Effector memory CD4-positive, alpha-beta T cell (primary cell): ENCODE data around the gene CCT4.
A peak's percentile ranks its signal among the peaks of the same experiment; 100 is the strongest.
"Not testable (repeated sequence)": the region's sequence is repeated elsewhere in the genome, so short reads cannot be mapped to it uniquely, and the experiment has no call there.

ENCODE experiments used
- DNase-seq, 3 donors: peaks; one replicate each; pipeline ENCODE4 v3.0.0-alpha.2; 2020
- H3K27ac ChIP-seq: 2 replicates; pipeline ENCODE4 v1.7.0; 2013; ENCODE audit warnings: mild to moderate bottlenecking, low read length, moderate library complexity; ENCODE audit not compliant: insufficient read depth, poor library complexity, severe bottlenecking
- H3K27me3 ChIP-seq: replicated peaks from 2 replicates; pipeline ENCODE4 v1.7.0; 2013; ENCODE audit warnings: mild to moderate bottlenecking, low read length; ENCODE audit not compliant: insufficient read depth, control insufficient read depth, poor library complexity, severe bottlenecking
- H3K36me3 ChIP-seq: 2 replicates; pipeline ENCODE4 v1.7.0; 2013; ENCODE audit warnings: mild to moderate bottlenecking, low read length, moderate library complexity; ENCODE audit not compliant: control insufficient read depth, insufficient read depth
- H3K4me1 ChIP-seq: 2 replicates; pipeline ENCODE4 v1.7.0; 2013; ENCODE audit warnings: low read length, mild to moderate bottlenecking; ENCODE audit not compliant: control insufficient read depth, insufficient read depth, poor library complexity, severe bottlenecking
- H3K4me3 ChIP-seq: 2 replicates; pipeline ENCODE4 v1.7.0; 2013; ENCODE audit warnings: low read length, low read depth, mild to moderate bottlenecking; ENCODE audit not compliant: insufficient read depth, poor library complexity, severe bottlenecking
- H3K9me3 ChIP-seq: 2 replicates; pipeline ENCODE4 v1.7.0; 2013; ENCODE audit warnings: mild to moderate bottlenecking, low read length, moderate library complexity; ENCODE audit not compliant: control insufficient read depth
- total RNA-seq, 3 donors: gene quantifications; one replicate each; lab custom pipeline; 2026; lab: John Stamatoyannopoulos, UW

The CCT4 gene, protein sequence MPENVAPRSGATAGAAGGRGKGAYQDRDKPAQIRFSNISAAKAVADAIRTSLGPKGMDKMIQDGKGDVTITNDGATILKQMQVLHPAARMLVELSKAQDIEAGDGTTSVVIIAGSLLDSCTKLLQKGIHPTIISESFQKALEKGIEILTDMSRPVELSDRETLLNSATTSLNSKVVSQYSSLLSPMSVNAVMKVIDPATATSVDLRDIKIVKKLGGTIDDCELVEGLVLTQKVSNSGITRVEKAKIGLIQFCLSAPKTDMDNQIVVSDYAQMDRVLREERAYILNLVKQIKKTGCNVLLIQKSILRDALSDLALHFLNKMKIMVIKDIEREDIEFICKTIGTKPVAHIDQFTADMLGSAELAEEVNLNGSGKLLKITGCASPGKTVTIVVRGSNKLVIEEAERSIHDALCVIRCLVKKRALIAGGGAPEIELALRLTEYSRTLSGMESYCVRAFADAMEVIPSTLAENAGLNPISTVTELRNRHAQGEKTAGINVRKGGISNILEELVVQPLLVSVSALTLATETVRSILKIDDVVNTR
- total RNA-seq = 90.5 to 115 (median 105) reads per million in 3 donors

DNA sequence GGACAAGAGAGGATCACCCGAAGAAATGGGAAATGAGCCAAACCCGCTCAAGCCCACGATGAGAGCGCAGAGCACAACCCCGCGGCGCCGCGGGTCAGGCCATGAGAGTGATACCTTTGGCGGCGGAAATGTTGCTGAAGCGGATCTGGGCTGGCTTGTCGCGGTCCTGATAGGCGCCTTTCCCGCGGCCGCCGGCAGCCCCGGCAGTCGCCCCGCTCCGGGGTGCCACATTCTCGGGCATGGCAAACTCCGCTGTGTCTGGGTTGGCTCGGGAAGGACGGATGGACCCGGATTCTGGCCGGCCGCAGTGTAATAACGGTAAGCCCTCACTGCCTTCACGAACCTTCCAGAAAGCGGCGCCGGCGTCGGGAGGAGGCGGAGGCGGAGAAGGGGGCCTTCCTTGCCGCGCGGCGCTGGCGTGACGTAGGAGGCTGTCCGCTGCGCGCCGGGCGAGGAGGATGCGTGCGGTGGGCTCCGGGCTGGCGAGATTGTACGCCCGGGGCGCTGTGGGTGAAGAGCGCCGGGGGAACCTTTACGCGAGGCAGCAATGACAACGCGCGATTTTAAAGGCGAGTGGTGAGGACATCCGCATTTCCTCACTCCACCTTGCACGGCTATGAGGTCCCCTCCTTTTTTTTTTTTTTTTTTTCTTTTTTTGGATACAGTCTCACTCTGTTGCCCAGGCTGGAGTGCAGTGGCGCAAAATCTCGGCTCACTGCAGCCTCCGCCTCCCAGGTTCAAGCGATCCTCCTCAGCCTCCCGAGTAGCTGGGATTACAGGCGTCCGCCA lies at the start of gene CCT4:
Gene CCT4, minus strand, starts transcription at position 390 of the 789 bp plus-strand sequence. Its CDS starts 149 bp downstream, at position 241.
- Histone ChIP-seq H3K27me3 (no peaks in the 10 kb centered on the region), H3K4me3 (peak within 1 kb of the TSS; percentile 91), H3K9me3 (no peaks in the 10 kb centered on the region), H3K36me3 (peaks cover 14% of the 10 kb centered on the region), H3K27ac (peak within 1 kb of the TSS; percentile 97), H3K4me1 (peaks cover 10% of the 10 kb centered on the region)
- DNase-seq = peak; percentile 79 to 84 (median 83)

DNA sequence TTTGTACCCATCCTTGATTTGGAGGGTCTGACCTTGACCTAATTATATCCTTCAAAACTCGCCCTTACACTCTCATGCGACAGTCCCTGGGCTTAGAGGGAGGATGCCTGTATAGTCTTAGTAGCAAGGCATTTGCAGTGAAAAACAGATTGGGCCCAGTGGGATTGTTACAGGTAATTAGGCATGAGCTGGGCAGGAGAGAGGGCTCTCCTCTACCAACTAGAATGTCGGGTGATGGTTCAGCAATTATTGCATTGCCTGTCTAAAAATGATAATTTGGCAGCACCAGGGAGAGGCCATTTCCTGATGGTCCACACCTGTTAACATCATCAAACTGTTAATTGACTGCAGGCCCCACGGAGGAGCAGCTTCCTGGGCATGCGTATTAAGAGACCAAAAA lies 49.4 kb upstream of the CCT4 start:
- Histone ChIP-seq H3K4me1 (no peaks in the 10 kb centered on the region), H3K9me3 (no peaks in the 10 kb centered on the region), H3K36me3 (no peaks in the 10 kb centered on the region), H3K27me3 (no peaks in the 10 kb centered on the region), H3K4me3 (no peak overlapping the region), H3K27ac (no peak overlapping the region)
- DNase-seq = no peak

DNA sequence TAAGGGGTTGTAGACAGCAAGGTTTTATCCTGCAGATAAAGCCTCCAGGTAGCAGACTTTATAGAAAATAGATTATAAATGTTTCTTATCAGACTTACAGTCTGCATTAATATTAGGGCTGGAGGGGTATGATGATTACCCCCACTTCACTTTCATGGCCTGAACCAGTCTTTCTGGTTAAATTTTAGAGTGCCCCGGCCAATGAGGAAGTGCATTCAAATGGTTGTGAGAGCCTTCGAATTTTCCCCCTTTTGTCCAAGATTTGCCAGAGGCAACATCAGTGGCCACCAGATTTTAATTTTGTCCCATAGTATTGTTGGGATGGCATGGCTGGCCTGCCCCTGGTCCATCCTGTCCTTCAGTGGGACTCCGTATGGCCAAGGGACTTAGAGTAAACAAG lies 48.6 kb upstream of the CCT4 start:
- DNase-seq = no peak
- H3K27me3 ChIP-seq = no peaks in the 10 kb centered on the region
- no peak overlapping the region for H3K27ac ChIP-seq
- no peak overlapping the region for H3K4me3 ChIP-seq
- no peaks in the 10 kb centered on the region for H3K36me3 ChIP-seq
- H3K4me1 ChIP-seq = no peaks in the 10 kb centered on the region
- no peaks in the 10 kb centered on the region for H3K9me3 ChIP-seq

DNA sequence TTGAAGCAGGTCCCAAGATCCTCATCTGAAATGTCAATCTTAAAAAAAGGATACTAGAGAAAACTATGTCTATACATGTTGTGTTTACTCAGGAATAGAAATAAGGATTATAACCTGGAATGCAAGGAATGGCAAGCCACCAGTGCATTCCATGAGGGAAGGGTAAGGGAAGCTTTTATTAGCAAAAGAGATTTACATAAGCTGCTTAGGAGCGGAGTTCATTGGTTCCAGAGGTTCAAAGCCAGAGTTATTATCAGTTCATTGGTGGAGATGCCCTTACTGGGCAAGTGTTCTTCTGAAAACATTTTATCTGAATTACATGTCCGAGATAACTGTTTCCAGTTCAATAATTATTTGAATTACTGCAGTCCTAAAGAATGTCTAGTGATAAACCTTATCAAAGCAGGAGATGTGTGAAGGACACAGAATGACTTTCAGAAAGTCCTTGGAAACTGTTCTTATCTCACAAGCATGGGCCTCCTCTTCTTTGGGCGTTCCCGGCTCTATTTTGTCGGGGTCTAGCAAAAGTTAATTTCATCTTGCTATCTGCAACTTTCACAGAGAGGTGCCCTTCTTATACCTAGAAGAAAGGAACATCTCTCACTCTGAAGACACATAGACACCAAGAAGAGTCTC lies 40.5 kb upstream of the CCT4 start:
- no peak overlapping the region for H3K4me3 ChIP-seq
- H3K4me1 ChIP-seq = no peaks in the 10 kb centered on the region
- H3K9me3 ChIP-seq = no peaks in the 10 kb centered on the region
- no peaks in the 10 kb centered on the region for H3K36me3 ChIP-seq
- no peak for DNase-seq
- H3K27me3 ChIP-seq = no peaks in the 10 kb centered on the region
- H3K27ac ChIP-seq = no peak overlapping the region

DNA sequence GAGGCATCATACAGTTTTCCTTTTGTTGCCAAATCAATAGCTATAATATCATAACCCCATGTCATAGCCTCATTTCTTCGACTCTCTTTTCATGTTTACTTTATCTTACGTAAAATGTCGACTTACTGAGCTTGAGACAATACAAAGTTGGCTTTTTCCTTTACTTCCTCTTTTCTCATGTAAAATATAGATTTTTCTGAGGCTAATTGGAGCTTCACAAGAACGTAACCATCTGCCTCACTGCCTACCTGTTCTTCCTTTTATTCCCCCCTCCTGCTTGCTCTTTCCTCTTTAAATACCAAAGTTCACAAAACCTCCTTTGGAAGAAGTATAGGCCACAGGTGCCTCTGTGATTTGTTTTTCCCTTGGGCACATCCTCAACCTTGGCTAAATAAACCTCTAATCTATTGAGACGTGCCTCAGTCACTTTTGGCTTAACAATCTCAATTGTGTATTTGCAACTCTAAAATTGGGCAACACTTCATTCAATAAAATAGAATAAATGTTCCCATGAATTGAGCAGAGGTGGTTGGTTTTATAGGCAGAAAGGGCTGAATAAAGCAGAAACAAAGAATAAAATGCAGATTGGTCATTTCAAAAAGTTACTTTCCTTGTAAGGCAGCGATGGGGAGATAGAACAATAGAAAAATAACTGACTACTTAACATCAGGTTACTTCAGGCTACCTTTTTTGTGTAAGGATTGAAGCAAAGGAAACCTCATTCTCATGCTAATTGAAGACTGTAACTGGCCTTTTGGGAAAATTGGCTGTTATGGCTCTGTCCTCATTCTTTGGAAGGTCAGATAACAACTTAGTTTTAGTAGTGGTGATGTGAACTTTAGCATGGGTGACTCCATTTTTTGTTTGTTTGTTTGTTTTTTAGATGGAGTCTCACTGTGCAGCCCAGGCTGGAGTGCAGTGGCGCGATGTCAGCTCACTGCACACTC lies 38.3 kb upstream of the CCT4 start:
- no peaks in the 10 kb centered on the region for H3K4me1 ChIP-seq
- H3K4me3 ChIP-seq = no peak overlapping the region
- no peak overlapping the region for H3K27ac ChIP-seq
- H3K9me3 ChIP-seq = no peaks in the 10 kb centered on the region
- no peak for DNase-seq
- no peaks in the 10 kb centered on the region for H3K27me3 ChIP-seq
- no peaks in the 10 kb centered on the region for H3K36me3 ChIP-seq

DNA sequence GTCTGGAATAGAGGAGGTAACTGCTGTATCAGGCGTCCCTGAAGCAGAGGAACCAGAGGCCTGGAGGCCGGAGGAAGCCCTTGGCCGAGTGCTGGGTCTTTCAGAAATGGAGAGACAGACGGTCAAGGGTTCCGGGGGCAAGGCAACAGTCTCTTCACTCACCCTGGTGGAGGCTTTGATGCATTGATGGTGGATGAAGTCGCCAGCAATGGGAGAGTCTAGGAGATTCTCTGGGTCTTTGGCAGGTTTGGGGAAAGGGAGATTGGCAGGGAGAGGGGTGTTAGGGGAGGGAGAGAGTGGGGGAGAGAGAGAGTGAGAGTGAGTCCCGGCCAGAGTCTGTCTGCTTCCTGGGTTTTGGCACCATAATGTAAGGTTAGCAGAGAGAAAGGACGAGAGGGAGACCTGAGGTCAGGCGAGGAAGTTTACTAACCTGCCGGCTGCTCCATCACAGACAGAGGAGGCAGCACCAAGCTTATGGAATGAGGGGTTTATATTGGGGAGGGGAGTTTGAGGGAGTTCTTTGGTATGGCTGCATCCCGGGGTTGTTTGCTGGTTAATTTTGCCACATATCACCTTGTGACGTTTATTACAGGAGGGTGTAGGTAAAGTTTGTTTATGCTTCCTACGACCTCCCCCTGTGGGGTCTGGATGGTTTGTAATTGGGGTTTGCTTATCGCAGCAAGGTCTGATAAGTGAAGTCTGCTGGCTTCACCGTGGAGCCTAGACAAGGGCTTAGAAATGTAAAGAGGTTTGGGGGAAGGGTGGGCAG lies 36.6 kb upstream of the CCT4 start:
- no peaks in the 10 kb centered on the region for H3K27me3 ChIP-seq
- no peaks in the 10 kb centered on the region for H3K36me3 ChIP-seq
- no peak for DNase-seq
- no peak overlapping the region for H3K4me3 ChIP-seq
- no peaks in the 10 kb centered on the region for H3K9me3 ChIP-seq
- H3K4me1 ChIP-seq = no peaks in the 10 kb centered on the region
- H3K27ac ChIP-seq = no peak overlapping the region

DNA sequence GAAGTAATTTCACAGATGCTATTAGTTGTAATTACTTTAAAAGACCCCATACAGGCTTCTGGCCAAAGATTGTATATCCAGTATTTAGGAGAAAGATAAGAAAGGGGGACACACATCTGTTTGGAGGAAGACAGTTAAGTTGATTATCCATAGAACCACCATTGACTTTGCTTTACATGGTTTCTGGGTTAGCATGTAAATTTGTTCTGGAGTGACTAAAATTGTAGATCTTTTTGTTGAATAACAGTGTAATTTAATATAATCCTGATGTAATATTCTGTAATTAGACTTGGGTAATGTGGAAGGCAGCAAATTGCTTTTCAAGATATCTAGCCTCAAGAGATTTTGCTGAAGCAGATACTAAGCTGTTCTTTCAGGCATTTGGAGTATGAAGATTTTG lies 34.3 kb upstream of the CCT4 start:
- H3K27me3 ChIP-seq = no peaks in the 10 kb centered on the region
- DNase-seq = no peak
- no peaks in the 10 kb centered on the region for H3K9me3 ChIP-seq
- H3K36me3 ChIP-seq = no peaks in the 10 kb centered on the region
- no peak overlapping the region for H3K27ac ChIP-seq
- H3K4me3 ChIP-seq = no peak overlapping the region
- no peaks in the 10 kb centered on the region for H3K4me1 ChIP-seq

DNA sequence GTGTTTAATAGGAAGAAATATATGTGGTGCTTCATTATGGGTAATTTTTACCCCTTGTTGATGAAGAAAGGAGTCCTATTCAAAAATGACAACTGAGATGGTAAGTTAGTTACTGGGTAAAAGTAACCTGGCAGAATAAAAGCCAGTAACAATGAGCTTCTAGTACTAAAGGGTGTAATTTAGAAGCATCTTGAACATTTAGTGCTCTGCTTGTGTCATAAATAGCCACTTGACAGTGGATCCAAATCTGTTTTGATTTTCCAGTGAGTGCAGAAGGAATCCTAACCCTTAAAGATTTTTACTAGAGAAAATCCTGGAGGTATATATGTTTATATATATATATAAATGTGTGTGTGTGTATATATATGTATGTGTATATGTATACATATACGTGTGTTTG lies 32.1 kb upstream of the CCT4 start:
- H3K36me3 ChIP-seq = no peaks in the 10 kb centered on the region
- H3K27ac ChIP-seq = no peak overlapping the region
- no peak overlapping the region for H3K4me3 ChIP-seq
- no peaks in the 10 kb centered on the region for H3K9me3 ChIP-seq
- H3K27me3 ChIP-seq = no peaks in the 10 kb centered on the region
- no peaks in the 10 kb centered on the region for H3K4me1 ChIP-seq
- DNase-seq = no peak

DNA sequence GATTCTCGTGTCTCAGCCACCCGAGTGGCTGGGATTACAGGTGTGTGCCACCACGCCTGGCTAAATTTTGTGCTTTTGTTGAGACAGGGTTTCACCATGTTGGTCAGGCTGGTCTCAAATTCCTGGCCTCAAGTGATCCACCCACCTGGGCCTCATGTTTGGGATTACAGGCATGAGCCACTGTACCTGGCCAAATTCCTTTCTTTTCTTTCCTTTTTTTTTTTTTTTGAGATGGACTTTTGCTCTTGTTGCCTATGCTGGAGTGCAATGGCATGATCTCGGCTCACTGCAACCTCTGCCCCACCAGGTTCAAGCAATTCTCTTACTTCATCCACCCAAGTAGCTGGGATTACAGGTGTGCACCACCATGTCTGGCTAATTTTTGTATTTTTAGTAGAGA lies 26.3 kb upstream of the CCT4 start:
- H3K27me3 ChIP-seq, H3K36me3 ChIP-seq, H3K4me1 ChIP-seq, H3K9me3 ChIP-seq, H3K27ac ChIP-seq, DNase-seq, H3K4me3 ChIP-seq: not testable (repeated sequence)
